ENCODE data around the gene TBX22. TPM values are rescaled to one million over a fixed set of nuclear protein-coding genes. Genes with fewer than 3 reads are reported as not detected.
"Not testable (repeated sequence)": the region's sequence is repeated elsewhere in the genome, so short reads cannot be mapped to it uniquely, and the experiment has no call there.

TBX22 gene
- total RNA-seq, result not detected

- DNase-seq, result no peak
These were observed at the start of gene TBX22 for GRCh38 chrX:80014141-80014940. TSS of gene TBX22 (plus strand) at chrX:80014753. CDS start at chrX:80022270, 7,517 bp downstream.

GRCh38 chrX:79975605-79976004 lies 38.9 kb upstream of the TBX22 start:
- DNase-seq, result no peak

- DNase-seq, result no peak
These were observed 10.1 kb upstream of the TBX22 start for GRCh38 chrX:80004458-80004857.

GRCh38 chrX:80011522-80011921 lies 3.0 kb upstream of the TBX22 start:
- DNase-seq, result no peak

- DNase-seq, result no peak
These were observed 1.6 kb downstream of the TBX22 start for GRCh38 chrX:80016182-80016581.

GRCh38 chrX:80021621-80022020 lies 7.1 kb downstream of the TBX22 start:
- peak; percentile 15 for DNase-seq

GRCh38 chrX:80022363-80023031 lies 7.9 kb downstream of the TBX22 start:
- peak; percentile 10 for DNase-seq

- DNase-seq, result no peak
These were observed 11.6 kb downstream of the TBX22 start for GRCh38 chrX:80026116-80026515.

GRCh38 chrX:80066156-80066555 lies 51.6 kb downstream of the TBX22 start:
- not testable (repeated sequence) for DNase-seq

- not testable (repeated sequence) for DNase-seq
These were observed 61.1 kb downstream of the TBX22 start for GRCh38 chrX:80075625-80076024.
